ENCODE results near the gene FAM241B.

Gene FAM241B

DNA sequence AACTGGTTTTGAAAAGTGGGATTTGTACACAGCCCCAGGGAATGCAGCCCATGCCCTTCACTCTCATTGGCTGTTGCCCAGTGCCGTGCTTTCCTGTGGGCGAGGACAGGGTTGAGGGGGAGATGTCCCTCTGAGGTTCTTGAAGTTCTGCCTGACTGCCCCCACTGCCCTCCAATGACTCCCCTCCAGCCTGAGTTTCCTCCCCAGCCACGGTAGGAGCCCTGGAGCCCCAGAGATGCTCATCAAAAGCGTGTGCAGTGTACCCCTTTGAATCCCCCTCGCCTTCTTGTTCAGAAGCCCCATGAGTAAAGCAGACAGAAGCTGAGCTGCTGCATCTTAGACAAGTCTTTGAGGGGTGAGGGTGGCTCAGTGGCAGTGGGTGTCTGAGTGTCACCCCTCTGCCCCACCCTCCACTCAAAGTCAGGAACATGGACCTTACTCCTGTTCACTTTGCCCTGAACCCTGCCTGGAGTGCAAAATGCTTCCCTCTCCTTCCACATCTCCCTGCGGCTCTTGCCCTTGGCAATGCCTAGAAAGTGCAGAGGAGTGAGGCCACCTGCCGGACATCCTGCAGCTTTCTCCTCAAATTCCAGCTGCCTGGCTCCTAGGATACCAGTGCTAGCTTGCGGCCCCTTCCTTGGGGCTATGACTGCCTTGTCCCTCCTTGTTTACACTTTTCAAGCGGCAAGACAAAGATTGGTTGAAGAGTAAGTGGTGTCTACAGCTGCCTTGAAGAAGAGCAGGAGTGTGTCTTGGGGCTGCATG lies 19.9 kb downstream of the FAM241B start:
- no peak for DNase-seq

DNA sequence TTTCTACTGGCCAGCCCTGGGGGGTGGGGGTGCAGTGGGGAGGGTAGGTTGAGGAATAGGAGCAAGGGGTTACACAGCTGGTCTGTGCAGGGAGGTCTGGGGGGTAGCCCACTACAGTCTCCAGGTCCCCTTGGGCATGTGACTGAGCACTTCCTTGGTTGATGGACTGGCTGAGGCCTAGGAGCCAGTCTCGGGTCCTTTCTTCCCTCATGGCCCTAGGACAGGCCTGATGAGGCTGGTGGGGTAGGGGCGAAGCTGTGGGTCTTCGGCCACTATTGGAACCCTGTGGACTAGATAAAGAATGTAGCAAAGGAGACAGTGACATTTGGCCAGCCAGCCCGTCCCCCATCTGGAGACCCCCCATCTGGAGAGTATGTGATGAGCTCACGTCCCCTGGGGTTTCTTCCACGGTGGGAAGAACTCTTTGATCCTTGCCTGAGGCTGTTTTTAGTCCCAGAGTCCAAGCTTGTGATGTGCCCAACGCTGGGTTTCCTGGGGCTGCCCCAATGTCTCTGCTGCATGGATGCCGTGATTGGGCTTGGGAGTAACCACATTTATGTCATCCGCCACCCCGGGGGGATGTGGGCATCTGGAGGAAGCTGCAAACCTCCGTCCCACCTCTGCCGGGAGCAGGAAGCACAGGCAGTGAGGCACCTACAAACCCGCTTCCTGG lies 20.7 kb downstream of the FAM241B start:
- no peak for DNase-seq

DNA sequence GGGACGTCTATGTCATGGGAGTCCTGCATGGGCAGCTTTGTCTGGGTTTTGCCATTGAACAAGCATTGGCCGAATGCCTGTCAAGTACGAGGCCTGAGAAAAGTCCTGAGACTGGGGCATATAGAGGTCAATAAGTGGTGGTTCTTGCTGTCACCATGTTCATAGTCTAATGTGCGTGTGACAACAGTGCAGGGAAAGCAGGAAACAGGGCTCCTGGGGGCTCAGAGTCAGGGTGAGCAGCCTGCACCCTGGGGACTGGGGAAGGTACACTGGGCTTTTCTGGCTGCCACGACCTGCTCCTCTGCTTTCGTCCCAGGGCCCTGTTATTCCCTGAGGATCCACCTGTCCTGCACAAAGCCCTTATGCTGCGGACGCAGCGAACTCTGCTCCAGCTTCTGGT lies 21.3 kb downstream of the FAM241B start:
- no peak for DNase-seq

DNA sequence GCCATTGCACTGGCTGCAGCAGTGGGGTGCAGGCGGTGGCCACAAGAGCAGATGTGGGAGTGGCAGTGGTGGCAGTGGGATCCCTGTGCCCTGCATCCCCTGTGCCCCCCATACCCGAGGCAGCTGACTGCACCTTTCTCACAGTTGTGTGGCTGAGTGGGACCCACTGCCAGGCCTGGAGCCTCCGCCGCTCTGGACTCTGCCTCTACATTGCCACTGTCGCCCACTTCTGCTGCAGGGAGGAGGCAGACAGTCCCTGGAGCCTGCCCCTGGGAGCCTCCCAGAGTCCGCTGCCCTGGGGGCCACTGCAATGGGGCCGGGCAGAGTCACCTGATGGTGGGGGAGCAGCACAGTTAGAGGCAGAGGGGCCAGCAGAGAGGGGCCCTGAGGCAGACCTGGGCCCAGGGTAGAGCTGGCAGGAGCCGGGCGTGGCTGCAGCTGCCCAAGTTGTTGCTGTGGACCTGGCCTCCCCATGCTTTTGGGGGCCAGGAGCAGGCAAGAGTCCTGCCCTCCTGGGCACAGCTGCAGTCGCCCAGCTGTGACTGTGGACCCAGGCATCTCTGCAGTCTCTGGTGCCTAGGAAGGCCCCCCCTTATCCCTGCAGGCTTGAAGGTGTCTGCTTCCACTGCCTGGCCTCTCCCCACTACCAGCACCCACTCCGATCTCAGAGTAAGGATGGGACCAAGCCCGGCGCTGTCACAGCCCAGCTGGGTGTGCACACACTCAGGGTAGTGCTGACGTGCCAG lies 22.2 kb downstream of the FAM241B start:
- no peak for DNase-seq

DNA sequence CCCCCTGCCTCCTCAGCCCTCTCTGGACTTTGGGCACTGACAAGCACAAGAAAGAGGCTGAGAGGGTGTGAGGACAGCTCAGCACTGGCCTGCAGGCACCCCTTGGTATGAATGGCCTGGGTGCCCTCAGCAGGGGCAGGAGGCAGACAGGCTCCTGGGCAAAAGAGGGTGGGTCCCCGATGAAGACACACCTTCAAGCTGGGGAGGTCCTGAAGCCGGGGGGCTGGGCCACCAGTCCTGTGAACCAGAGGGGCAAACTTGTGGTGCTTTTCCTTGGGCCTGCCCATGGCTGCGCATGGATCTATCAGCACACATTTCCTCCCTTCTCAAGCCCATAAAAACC lies 22.8 kb downstream of the FAM241B start:
- DNase-seq = no peak

DNA sequence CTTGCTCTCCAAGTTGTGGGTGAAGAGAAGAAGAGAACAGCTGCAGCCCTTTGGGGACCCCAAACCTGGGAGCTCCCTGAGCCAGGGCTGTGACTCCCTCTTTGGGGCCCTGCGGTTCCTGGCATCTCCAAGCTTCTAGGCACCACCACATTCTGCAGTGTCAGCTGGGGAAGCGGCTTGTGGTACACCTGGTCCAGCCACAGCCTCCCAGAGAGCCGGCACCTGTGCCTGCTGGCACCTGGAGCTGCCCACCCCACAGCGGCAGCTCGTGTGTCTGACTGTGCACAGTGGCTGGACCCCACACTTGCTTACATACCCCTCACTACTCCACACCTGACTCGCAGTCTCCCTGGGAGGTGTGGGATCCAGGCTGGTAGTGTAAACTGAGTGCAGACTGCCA lies 23.5 kb downstream of the FAM241B start:
- DNase-seq = no peak

DNA sequence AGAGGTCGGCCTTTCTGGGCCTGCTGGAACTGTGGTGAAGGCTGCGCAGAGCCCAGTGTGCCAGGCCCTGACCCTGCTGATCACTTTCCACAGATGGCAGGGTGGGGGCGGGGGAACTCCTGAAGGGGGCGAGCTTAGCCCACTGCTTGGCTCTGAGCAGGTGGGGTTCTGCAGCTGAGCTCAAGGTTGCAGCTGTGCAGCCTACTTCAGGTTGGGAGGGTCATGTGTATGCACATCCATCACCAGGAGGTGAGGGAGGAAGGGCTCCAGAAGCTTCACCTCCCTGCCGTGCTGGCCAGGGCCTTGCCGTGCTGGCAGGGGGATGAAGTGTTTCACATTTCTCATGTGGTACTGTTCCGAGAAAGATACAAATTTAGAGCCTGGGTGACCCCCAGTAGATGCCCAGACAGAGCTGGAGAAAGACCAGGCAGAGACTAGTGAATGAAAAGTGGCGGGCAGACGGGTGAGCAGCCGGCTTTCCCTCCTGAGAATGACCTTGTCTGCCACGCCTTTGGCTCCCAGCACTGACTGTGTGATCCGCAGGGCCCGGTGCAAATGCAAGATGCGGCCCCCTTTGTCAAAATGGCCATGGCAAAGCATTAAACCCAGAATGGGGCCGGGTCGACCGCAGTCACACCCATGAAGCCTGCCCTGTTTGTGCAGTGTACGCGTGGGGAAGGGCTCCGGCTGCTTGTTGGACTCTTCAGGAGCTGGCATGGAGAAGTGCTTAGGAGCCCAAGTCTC lies 25.2 kb downstream of the FAM241B start:
- no peak for DNase-seq

DNA sequence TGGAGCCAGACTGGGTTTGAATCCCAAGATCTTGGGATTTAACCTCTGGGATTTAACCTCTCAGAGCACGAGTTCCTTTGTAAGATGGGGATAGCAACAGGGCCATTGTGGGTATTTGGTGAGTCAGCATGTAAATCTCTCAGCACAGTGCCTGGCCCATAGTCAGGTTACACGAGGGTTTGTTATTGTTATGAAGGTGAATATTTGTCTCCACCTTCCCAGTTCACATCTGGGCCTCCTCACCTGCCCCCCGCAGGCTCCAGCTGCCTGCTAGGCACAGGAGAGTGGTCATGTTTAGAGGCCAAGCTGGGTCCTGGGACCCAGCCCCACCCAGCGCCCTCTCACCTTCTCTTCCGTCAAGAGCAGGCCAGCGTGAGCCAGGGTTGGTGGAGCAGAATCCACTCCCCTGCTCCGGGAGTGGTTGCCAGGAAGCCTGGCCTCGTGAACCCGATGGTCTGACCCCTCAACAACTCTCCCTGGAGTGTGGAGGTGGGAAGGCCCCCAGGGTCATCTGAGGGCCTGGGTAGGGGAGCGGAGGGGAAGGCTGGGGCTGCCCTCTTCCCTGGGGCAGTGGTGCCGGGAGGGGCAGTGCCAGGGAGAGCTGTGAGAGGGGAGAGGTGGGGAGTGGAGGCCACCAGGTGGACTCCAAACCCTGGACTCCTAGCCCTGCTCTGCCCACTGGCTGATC lies 26.0 kb downstream of the FAM241B start:
- no peak for DNase-seq

DNA sequence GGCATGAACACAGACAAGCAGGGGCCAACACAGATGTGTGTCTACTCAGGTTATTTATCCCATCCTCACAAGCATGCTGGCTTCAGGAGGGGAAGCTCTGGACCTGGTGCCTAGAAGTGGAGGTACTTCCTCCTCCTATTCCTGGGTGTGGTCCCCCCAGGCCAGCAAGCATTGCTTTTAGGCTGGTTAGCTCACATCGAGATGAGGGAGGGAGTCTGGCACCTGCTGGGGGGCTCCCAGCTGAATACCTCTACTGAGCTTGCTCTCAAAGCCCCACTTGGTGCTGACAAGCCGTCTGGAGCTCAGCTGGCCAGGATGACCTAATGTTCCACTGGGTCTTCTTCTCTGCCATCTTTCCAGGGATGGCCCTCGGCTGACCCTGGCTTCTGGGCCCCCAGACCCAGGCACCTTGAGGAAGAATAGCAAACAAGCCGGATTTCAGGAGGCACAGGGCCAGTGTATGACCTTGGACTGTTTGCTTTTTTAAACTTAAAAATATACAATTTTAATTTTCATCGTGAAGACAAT lies 26.8 kb downstream of the FAM241B start:
- DNase-seq = no peak

DNA sequence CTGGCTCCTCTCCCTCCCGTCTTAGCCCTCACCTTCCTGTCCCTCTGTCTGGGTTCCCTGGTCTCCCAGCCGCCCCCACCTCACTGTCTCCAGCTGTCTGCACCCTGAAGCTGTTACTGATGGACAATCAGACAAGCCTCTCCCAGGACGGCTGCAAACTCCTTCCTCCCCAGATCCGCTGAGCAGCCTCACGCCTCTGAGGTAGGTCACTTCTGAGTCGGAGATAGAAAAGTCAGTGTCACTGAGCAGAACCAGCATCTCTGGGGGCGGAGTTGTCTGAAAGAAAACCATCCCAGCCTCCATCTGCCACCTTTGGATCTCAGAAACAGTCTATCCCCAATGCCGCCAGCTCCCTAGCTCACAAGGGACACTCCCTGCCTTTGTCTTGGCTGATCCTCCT lies 27.4 kb downstream of the FAM241B start:
- DNase-seq = no peak

DNA sequence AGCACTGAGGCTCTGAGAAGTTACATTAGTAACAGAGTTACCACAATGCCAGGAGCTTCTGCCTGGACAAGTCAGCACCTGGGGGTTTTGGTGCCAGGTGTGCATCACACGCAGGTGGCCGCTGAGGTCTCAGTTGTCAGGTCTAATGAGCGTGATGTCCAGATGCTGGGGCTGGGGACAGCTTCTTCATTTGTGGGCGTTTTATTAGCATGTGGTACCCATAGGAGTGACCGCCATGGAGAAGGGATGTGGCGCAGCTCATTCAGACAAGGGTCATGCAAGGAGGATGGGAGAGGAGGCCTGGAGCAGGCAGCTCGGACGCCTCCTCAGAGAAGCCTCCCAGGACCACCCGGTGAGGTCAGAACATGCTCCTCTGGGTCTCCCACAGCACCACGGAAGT lies 27.8 kb downstream of the FAM241B start:
- no peak for DNase-seq

DNA sequence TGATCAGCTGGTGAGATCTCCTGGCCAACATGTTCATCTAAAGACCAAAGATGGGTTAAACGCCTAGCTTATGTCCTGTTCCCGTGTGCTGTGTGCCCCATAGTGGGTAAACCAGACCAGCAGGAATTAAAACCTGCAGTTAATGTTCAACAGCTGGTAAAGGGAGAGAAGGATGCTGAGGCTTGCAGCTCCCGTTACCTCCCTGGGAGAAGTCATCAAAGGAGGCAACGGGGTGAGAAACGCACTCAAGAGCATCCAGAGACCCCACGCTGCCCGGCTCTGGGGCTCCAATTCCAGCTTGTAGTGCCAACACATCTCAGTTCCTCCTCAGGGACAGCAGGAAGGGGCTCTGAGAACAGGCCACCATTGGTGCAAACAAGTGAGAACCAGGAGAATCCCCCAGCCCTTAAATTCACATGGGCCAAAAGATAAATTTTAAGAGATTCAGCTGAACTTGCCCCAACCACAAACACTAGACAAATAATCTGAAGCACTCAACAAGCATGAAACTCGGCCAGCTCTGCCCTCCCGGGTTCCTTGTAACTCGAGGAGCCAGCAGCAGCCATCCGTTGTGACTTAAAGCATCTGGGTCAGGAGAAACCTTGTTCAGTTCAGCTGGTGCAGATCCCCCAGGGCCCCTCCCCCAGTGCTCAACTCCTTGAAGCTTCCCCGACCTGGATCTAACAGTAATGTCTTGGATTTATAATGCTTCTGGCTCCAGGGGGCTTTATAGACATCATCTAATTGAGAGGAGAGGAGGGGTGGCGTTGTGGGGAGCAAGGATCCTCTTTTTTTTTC lies 29.4 kb downstream of the FAM241B start:
- no peak for DNase-seq

DNA sequence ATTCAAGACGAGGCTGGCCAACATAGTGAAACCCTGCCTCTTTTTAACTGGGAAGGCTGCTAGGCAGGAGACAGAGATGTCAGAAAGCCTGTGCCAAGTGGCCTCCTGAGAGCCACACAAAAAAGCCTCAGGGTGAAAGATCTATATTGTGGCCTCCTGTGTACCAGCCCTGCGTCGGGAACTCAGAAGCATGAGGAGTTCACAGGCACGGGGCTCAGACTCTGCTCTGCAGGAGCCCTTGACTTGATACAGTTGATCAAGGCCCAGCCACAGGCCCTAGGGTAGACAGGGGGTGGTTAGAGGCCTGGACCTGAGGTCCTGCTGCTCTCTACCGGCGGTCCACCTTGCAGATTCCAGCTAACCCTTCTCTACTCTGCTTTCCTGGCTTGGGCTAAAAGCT lies 30.2 kb downstream of the FAM241B start:
- DNase-seq = no peak

DNA sequence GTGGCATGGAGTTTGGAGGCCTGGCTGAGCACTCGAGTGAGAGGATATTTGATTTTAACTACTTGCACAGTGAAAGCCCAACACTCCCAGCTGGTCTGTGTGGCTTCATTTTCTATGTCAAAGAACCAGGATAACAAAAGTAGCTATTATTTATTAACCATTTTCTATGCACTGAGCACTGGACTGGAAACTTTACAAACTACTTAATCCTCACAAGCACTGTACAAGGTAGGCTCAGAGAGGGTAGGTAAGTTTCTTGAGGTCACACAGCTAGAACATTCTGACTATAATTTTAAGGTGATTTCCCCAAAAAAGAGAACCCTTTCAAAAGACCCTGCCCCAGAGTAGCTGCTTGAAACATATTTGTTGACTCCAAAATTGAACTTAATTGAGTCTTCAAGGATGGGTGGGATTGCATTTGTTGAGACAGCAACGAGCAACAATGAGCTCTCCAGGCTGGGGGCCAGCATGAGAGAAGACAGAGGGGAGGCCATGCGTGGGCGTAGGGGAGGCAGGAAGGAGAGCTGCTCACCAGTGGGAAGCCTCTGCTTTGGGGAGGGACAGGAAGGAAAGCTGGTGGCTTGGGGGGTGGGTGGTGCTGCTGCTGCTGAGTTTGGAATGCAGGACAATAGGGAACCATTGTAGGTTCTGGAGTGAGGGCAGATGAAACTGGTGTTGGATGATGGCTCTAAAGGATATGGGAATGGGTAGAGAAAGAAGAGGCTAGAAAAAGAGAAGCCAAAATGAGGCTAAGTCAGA lies 31.5 kb downstream of the FAM241B start:
- DNase-seq = no peak

DNA sequence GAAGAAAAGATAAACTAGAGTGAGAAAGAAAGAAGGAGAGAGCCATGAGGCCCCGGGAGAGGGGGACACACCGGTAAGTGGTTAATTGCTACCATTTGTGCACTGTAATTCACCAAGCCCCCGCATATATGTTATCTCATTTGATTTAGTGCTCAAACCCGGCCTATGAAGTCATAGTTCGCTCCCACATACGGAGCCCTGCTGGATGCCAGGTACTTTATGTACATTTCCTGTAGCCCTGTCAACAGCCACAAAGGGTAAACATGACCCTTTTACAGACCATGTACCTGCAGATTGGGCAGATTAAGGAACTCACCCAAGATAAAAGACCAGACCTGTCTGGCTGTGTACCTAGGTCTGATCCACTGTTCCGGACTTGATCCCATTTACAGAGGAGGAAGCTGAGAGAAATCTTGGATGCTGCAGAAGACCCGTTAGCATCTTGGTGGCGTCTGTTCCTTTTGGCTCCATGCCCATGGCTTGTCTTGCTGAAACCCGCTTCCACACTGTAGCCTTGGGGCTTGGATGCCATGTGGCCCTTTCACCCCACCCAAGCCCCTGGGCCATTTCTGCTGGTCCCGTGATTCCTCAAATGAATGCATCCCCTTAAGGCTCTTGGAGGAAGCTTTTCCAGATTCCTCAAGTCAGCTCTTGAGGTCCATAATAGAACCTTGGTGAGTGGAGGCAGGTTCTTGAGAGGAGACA lies 32.3 kb downstream of the FAM241B start:
- no peak for DNase-seq

DNA sequence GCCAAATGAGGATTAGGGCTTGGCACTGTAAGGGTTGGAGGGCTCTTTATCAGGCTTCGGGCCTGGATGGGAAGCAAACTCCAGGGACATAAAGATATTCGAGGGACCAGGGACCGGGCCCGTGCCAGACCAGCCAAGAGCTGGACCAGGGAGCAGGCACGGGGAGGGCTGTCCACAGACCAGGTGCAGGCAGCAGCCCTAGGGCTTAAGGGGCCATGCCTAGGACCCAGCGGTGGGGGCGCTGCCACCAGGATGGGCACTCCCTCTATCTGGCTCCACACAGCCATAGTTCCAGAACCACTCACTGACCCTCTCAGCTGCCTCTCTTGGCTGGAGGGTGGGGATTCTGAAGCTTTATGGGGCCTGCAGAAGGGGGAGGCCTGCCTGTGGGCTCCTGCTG lies 32.9 kb downstream of the FAM241B start:
- no peak for DNase-seq

DNA sequence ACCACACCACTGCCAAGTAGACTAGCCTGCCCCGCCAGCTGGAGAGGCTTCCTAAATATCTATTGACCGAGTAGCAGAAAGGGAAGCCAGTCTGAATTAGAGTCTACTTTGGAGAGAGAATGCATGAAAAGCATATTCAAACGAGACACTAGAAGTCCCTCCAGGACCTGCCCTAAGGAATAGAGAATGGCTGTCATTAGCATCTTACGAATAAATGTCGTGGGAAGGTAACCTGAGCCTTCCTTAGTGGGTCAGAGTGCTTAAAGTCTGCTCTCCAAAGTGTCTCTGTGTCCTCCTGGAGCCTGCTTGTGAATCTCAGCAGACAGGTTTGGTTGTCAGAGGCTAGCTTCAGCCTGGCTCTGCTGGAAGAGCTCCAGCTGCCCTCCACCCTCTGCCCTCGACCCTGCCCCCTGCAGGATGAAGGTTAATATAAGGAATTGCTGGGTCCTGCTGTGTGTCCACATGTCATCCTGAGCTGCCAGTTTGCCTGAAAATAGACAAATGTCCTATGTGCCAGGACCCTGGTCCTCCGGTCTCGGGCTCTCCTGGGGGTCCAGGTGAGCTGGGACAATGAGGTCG lies 33.4 kb downstream of the FAM241B start:
- no peak for DNase-seq

DNA sequence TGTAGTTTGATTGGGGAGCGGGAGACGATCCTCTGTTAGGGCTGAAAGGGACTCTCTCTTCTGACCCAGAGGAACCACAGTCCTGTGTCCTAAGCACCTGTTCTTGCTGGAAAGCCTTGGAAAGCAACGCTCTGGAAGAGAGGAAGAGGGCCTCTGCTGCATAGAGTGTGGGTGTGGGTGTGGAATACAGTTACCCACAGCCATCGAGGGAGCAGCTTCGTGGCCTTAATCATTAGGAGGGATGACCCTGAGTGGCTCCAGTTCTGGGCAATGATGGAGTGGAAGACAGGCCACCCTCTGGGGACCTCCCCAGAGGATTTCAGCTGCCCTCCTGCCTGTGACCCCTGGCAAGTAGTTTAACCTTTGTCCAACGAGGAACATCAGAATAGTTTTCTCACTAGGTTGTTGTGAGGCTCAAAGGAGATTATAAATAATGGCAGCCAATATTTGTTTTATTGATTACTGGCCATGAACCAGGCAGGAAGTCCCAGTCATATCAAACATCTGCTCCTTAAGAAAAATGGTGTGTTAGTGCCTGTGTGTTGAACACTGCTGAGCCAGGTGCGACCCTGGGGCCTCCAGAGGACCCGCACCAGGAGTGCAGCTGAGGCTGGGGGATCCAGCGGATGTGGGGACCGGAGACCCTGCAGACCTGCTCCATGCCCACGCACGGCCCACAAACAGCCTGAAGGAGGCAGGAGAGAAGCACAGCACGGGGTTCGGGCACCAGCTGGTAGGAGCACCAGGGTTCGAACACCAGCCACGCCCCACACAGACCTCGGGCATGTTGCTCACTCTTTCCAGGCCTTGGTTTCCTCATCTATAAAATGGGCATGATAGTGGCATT lies 35.6 kb downstream of the FAM241B start:
- no peak for DNase-seq

DNA sequence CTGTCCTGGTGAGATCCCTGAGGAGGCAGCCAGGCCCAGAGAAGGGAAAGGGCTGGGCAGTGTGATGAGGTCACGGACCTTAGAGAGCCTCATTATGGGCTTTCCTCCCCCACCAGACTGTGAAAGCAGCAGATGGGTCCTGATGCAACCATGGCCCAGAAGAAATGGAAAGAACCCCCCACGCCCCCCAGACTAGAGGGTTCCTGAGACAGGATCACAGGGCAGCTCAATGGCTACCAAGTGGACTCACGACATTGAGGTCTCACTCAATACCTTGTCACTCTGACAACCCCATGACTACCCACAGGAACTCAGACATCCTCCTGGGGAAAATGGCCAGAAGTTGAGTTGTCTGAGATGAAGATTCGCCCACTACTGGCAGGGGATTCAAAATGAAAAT lies 36.7 kb downstream of the FAM241B start:
- no peak for DNase-seq
